Measurements from ENCODE around the gene FADS6.

The FADS6 gene

GRCh38 chr17:74864866-74865395 lies 28.5 kb downstream of the FADS6 start:
- Histone ChIP-seq H3K4me1 (ENCODE audit: control insufficient read depth, low read depth, low read length) (no peaks in the 10 kb centered on the region), H2AK5ac (ENCODE audit: low read length) (no peak overlapping the region), H3K36me3 (ENCODE audit: control insufficient read depth, insufficient read depth, low read length) (no peaks in the 10 kb centered on the region), H2BK15ac (replicated peaks; ENCODE audit: low read depth) (no peak overlapping the region), H2BK5ac (ENCODE audit: low read length) (no peak overlapping the region), H3K4me2 (ENCODE audit: low read length) (no peak overlapping the region), H3K18ac (ENCODE audit: low read length) (no peak overlapping the region), H3K4ac (ENCODE audit: low read depth, low read length) (no peak overlapping the region), H3K4me3 (ENCODE audit: low read length) (no peak overlapping the region), H3K9ac (ENCODE audit: low read length) (no peak overlapping the region), H3K56ac (ENCODE audit: low read length) (no peak overlapping the region), H3K27ac (ENCODE audit: low read depth, low read length) (no peak overlapping the region), H3K27me3 (ENCODE audit: insufficient read depth, low read length, poor library complexity) (peaks cover 18% of the 10 kb centered on the region), H3K23ac (ENCODE audit: low read length) (no peak overlapping the region), H4K8ac (ENCODE audit: low read depth, low read length) (no peak overlapping the region), H4K5ac (ENCODE audit: low read length) (no peak overlapping the region), H3K79me1 (ENCODE audit: low read length) (no peaks in the 10 kb centered on the region), H3K79me2 (ENCODE audit: control insufficient read depth, insufficient read depth, low read length) (no peaks in the 10 kb centered on the region), H2BK120ac (ENCODE audit: low read depth, low read length) (no peak overlapping the region)
- no CpG with 5 or more reads among the region's 11 CpGs for WGBS (ENCODE audit: extremely low coverage, insufficient coverage, low lambda C conversion rate)
- peak; percentile 79 for DNase-seq

- H4K5ac ChIP-seq (ENCODE audit: low read length): no peak overlapping the region
- no peak overlapping the region for H3K56ac ChIP-seq (ENCODE audit: low read length)
- WGBS (ENCODE audit: extremely low coverage, insufficient coverage, low lambda C conversion rate): no CpG with 5 or more reads among the region's 15 CpGs
- no peak overlapping the region for H3K27ac ChIP-seq (ENCODE audit: low read depth, low read length)
- no peak overlapping the region for H2BK5ac ChIP-seq (ENCODE audit: low read length)
- H3K4me2 ChIP-seq (ENCODE audit: low read length): no peak overlapping the region
- H3K4me1 ChIP-seq (ENCODE audit: control insufficient read depth, low read depth, low read length): no peaks in the 10 kb centered on the region
- H3K36me3 ChIP-seq (ENCODE audit: control insufficient read depth, insufficient read depth, low read length): no peaks in the 10 kb centered on the region
- no peak overlapping the region for H3K4ac ChIP-seq (ENCODE audit: low read depth, low read length)
- peaks cover 21% of the 10 kb centered on the region for H3K27me3 ChIP-seq (ENCODE audit: insufficient read depth, low read length, poor library complexity)
- H4K8ac ChIP-seq (ENCODE audit: low read depth, low read length): no peak overlapping the region
- H2AK5ac ChIP-seq (ENCODE audit: low read length): no peak overlapping the region
- H3K79me1 ChIP-seq (ENCODE audit: low read length): no peaks in the 10 kb centered on the region
- no peak overlapping the region for H3K18ac ChIP-seq (ENCODE audit: low read length)
- no peak overlapping the region for H2BK15ac ChIP-seq (replicated peaks; ENCODE audit: low read depth)
- H3K4me3 ChIP-seq (ENCODE audit: low read length): no peak overlapping the region
- no peak overlapping the region for H3K9ac ChIP-seq (ENCODE audit: low read length)
- no peak overlapping the region for H3K23ac ChIP-seq (ENCODE audit: low read length)
- no peak for DNase-seq
- H2BK120ac ChIP-seq (ENCODE audit: low read depth, low read length): no peak overlapping the region
- no peaks in the 10 kb centered on the region for H3K79me2 ChIP-seq (ENCODE audit: control insufficient read depth, insufficient read depth, low read length)
These were observed 29.1 kb downstream of the FADS6 start for GRCh38 chr17:74864297-74864865.

- Histone ChIP-seq H3K4ac (ENCODE audit: low read depth, low read length) (no peak overlapping the region), H2BK5ac (ENCODE audit: low read length) (no peak overlapping the region), H4K5ac (ENCODE audit: low read length) (no peak overlapping the region), H3K79me2 (ENCODE audit: control insufficient read depth, insufficient read depth, low read length) (no peaks in the 10 kb centered on the region), H3K4me1 (ENCODE audit: control insufficient read depth, low read depth, low read length) (no peaks in the 10 kb centered on the region), H2BK15ac (replicated peaks; ENCODE audit: low read depth) (no peak overlapping the region), H3K56ac (ENCODE audit: low read length) (no peak overlapping the region), H3K4me3 (ENCODE audit: low read length) (no peak overlapping the region), H3K27ac (ENCODE audit: low read depth, low read length) (no peak overlapping the region), H2AK5ac (ENCODE audit: low read length) (no peak overlapping the region), H3K23ac (ENCODE audit: low read length) (no peak overlapping the region), H2BK120ac (ENCODE audit: low read depth, low read length) (no peak overlapping the region), H3K18ac (ENCODE audit: low read length) (no peak overlapping the region), H3K9ac (ENCODE audit: low read length) (no peak overlapping the region), H3K79me1 (ENCODE audit: low read length) (no peaks in the 10 kb centered on the region), H3K36me3 (ENCODE audit: control insufficient read depth, insufficient read depth, low read length) (no peaks in the 10 kb centered on the region), H3K4me2 (ENCODE audit: low read length) (no peak overlapping the region), H4K8ac (ENCODE audit: low read depth, low read length) (no peak overlapping the region), H3K27me3 (ENCODE audit: insufficient read depth, low read length, poor library complexity) (peaks cover 28% of the 10 kb centered on the region)
- WGBS (ENCODE audit: extremely low coverage, insufficient coverage, low lambda C conversion rate): no CpG with 5 or more reads among the region's 25 CpGs
- no peak for DNase-seq
These were observed 29.8 kb downstream of the FADS6 start for GRCh38 chr17:74863420-74864296.

GRCh38 chr17:74862919-74863318 lies 30.5 kb downstream of the FADS6 start:
- H3K4me2 ChIP-seq (ENCODE audit: low read length): no peak overlapping the region
- WGBS (ENCODE audit: extremely low coverage, insufficient coverage, low lambda C conversion rate): no CpG with 5 or more reads among the region's 6 CpGs
- no peaks in the 10 kb centered on the region for H3K79me2 ChIP-seq (ENCODE audit: control insufficient read depth, insufficient read depth, low read length)
- no peak overlapping the region for H2BK120ac ChIP-seq (ENCODE audit: low read depth, low read length)
- H3K56ac ChIP-seq (ENCODE audit: low read length): no peak overlapping the region
- no peaks in the 10 kb centered on the region for H3K4me1 ChIP-seq (ENCODE audit: control insufficient read depth, low read depth, low read length)
- no peak overlapping the region for H2BK15ac ChIP-seq (replicated peaks; ENCODE audit: low read depth)
- DNase-seq: no peak
- no peak overlapping the region for H3K27ac ChIP-seq (ENCODE audit: low read depth, low read length)
- H3K27me3 ChIP-seq (ENCODE audit: insufficient read depth, low read length, poor library complexity): peaks cover 32% of the 10 kb centered on the region
- H3K9ac ChIP-seq (ENCODE audit: low read length): no peak overlapping the region
- H4K8ac ChIP-seq (ENCODE audit: low read depth, low read length): no peak overlapping the region
- no peaks in the 10 kb centered on the region for H3K79me1 ChIP-seq (ENCODE audit: low read length)
- H3K36me3 ChIP-seq (ENCODE audit: control insufficient read depth, insufficient read depth, low read length): no peaks in the 10 kb centered on the region
- no peak overlapping the region for H3K4ac ChIP-seq (ENCODE audit: low read depth, low read length)
- no peak overlapping the region for H4K5ac ChIP-seq (ENCODE audit: low read length)
- H3K18ac ChIP-seq (ENCODE audit: low read length): no peak overlapping the region
- no peak overlapping the region for H2BK5ac ChIP-seq (ENCODE audit: low read length)
- no peak overlapping the region for H2AK5ac ChIP-seq (ENCODE audit: low read length)
- H3K23ac ChIP-seq (ENCODE audit: low read length): no peak overlapping the region
- H3K4me3 ChIP-seq (ENCODE audit: low read length): no peak overlapping the region

- no peak overlapping the region for H2AK5ac ChIP-seq (ENCODE audit: low read length)
- no peak overlapping the region for H2BK15ac ChIP-seq (replicated peaks; ENCODE audit: low read depth)
These were observed 31.1 kb downstream of the FADS6 start for GRCh38 chr17:74862108-74862901.

More at GRCh38 chr17:74862108-74862901, 31.1 kb downstream of the FADS6 start:
- Histone ChIP-seq H3K27ac (ENCODE audit: low read depth, low read length) (no peak overlapping the region), H3K36me3 (ENCODE audit: control insufficient read depth, insufficient read depth, low read length) (no peaks in the 10 kb centered on the region), H3K79me2 (ENCODE audit: control insufficient read depth, insufficient read depth, low read length) (no peaks in the 10 kb centered on the region), H4K8ac (ENCODE audit: low read depth, low read length) (no peak overlapping the region), H3K56ac (ENCODE audit: low read length) (no peak overlapping the region), H3K23ac (ENCODE audit: low read length) (no peak overlapping the region), H3K79me1 (ENCODE audit: low read length) (no peaks in the 10 kb centered on the region), H3K9ac (ENCODE audit: low read length) (no peak overlapping the region), H3K4me1 (ENCODE audit: control insufficient read depth, low read depth, low read length) (no peaks in the 10 kb centered on the region), H3K4me3 (ENCODE audit: low read length) (no peak overlapping the region), H2BK5ac (ENCODE audit: low read length) (no peak overlapping the region), H4K5ac (ENCODE audit: low read length) (no peak overlapping the region), H3K4me2 (ENCODE audit: low read length) (no peak overlapping the region), H3K18ac (ENCODE audit: low read length) (no peak overlapping the region), H2BK120ac (ENCODE audit: low read depth, low read length) (no peak overlapping the region), H3K27me3 (ENCODE audit: insufficient read depth, low read length, poor library complexity) (peaks cover 36% of the 10 kb centered on the region), H3K4ac (ENCODE audit: low read depth, low read length) (no peak overlapping the region)
- no CpG with 5 or more reads among the region's 25 CpGs for WGBS (ENCODE audit: extremely low coverage, insufficient coverage, low lambda C conversion rate)
- peak; percentile 80 for DNase-seq

Measured in mesendoderm (in vitro differentiated cells).